ENCODE data around the gene UBE2J2. TPM values are rescaled to one million over a fixed set of nuclear protein-coding genes. Genes with fewer than 3 reads are reported as not detected.

UBE2J2 gene
- total RNA-seq, 1 experiment from 2014 or later = 83.4 TPM

- Histone ChIP-seq H3K27me3 (ENCODE audit: insufficient read depth, low read length) (no peaks in the 10 kb centered on the region; the same call in 1 of the 2 replicates), H2BK12ac (ENCODE audit: insufficient read length, low read depth, low read length) (no peak overlapping the region), H3T11ph (ENCODE audit: low read length) (no peak overlapping the region), H2AFZ (ENCODE audit: low read length) (no peak overlapping the region), H3K27ac (ENCODE audit: insufficient read length, low read depth, low read length) (no peak overlapping the region), H3K56ac (ENCODE audit: insufficient read length, low read depth, low read length) (no peak overlapping the region), H4K91ac (ENCODE audit: insufficient read length, low read depth, low read length) (no peak overlapping the region), H3K4me1 (ENCODE audit: insufficient read depth, low read length) (no peaks in the 10 kb centered on the region), H3K14ac (ENCODE audit: insufficient read depth, low read length) (no peak overlapping the region), H3K79me2 (ENCODE audit: insufficient read depth, low read length) (no peaks in the 10 kb centered on the region), H3K23me2 (ENCODE audit: insufficient read length, low read depth, low read length, poor library complexity, severe bottlenecking) (peaks cover 3% of the 10 kb centered on the region), H3K9ac (ENCODE audit: extremely low read depth, insufficient read length, low read length) (no peak overlapping the region), H2BK5ac (ENCODE audit: insufficient read length, low read length) (no peak overlapping the region), H2BK120ac (ENCODE audit: low read depth, low read length, poor library complexity, severe bottlenecking) (no peak overlapping the region), H3K18ac (ENCODE audit: insufficient read length, low read depth, low read length) (no peak overlapping the region), H3K9me3 (ENCODE audit: control insufficient read depth, low read depth, low read length) (no peaks in the 10 kb centered on the region), H3K23ac (ENCODE audit: insufficient read length, low read depth, low read length) (no peak overlapping the region), H4K8ac (replicated peaks; ENCODE audit: insufficient read length, low read depth, low read length) (no peak overlapping the region), H4K20me1 (ENCODE audit: control insufficient read depth, insufficient read depth, insufficient read length) (no peaks in the 10 kb centered on the region), H3K79me1 (ENCODE audit: insufficient read depth, low read depth, low read length, poor library complexity, severe bottlenecking) (no peaks in the 10 kb centered on the region), H2AK5ac (ENCODE audit: insufficient read length, low read length) (no peak overlapping the region), H3K4me2 (ENCODE audit: insufficient read depth, insufficient read length, low read length) (no peak overlapping the region), H2BK20ac (ENCODE audit: low read depth, low read length, poor library complexity, severe bottlenecking) (no peak overlapping the region), H4K5ac (ENCODE audit: insufficient read length, low read depth, low read length) (no peak overlapping the region), H2BK15ac (ENCODE audit: low read depth, low read length) (no peak overlapping the region), H3K4ac (ENCODE audit: low read depth, low read length) (no peak overlapping the region)
- Mint-ChIP-seq H3K4me1 (peaks cover 4 to 10% of the 10 kb centered on the region in 2 experiments), H3K27ac (no peak overlapping the region), H3K36me3 (ENCODE audit: insufficient read depth in 1 of 3, low read depth in 3 of 3) (no peaks in the 10 kb centered on the region), H3K4me3 (no peak overlapping the region), H3K9me3 (no peaks in the 10 kb centered on the region), H3K27me3 (ENCODE audit: low read depth) (peaks cover 25% of the 10 kb centered on the region)
- WGBS (ENCODE audit: extremely low coverage, insufficient read length, low lambda C conversion rate) = no CpG with 5 or more reads among the region's 8 CpGs
- no peak for DNase-seq
- TF ChIP-seq, protein P1, sequence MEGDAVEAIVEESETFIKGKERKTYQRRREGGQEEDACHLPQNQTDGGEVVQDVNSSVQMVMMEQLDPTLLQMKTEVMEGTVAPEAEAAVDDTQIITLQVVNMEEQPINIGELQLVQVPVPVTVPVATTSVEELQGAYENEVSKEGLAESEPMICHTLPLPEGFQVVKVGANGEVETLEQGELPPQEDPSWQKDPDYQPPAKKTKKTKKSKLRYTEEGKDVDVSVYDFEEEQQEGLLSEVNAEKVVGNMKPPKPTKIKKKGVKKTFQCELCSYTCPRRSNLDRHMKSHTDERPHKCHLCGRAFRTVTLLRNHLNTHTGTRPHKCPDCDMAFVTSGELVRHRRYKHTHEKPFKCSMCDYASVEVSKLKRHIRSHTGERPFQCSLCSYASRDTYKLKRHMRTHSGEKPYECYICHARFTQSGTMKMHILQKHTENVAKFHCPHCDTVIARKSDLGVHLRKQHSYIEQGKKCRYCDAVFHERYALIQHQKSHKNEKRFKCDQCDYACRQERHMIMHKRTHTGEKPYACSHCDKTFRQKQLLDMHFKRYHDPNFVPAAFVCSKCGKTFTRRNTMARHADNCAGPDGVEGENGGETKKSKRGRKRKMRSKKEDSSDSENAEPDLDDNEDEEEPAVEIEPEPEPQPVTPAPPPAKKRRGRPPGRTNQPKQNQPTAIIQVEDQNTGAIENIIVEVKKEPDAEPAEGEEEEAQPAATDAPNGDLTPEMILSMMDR (conservative IDR thresholded peaks at IDR 0.05) = no peak
Measured at GRCh38 chr1:1204425-1204920, 69.2 kb downstream of the UBE2J2 start.

Small RNAs within 50 kb of the gene (microRNA-seq; reads per million reads assigned to microRNA genes)
- gene MIR6726 (ENCODE audit: borderline microRNAs expressed) (not detected), gene MIR6727 (ENCODE audit: borderline microRNAs expressed) (not detected)

Other genes starting within 250 kb of the UBE2J2 start
- gene RNF223, start 199.5 kb downstream of the UBE2J2 start, total RNA-seq (2021) = not detected in 2 replicates
- 10.1 and 12.3 TPM in 2 replicates for gene C1orf159, start 157.8 kb downstream of the UBE2J2 start, total RNA-seq (2021)
- gene TTLL10, start 100.0 kb downstream of the UBE2J2 start, total RNA-seq (2021) = 0.68 and 0.79 TPM in 2 replicates
- gene TNFRSF18, start 67.3 kb downstream of the UBE2J2 start, total RNA-seq (2021) = 1.9 and 2.0 TPM in 2 replicates
- gene TNFRSF4, start 59.7 kb downstream of the UBE2J2 start, total RNA-seq (2021) = 0.24 and 0.33 TPM in 2 replicates
- 82.0 and 84.7 TPM in 2 replicates for gene SDF4, start 41.9 kb downstream of the UBE2J2 start, total RNA-seq (2021)
- 27.0 and 27.1 TPM in 2 replicates for gene B3GALT6, start 41.6 kb downstream of the UBE2J2 start, total RNA-seq (2021)
- gene C1QTNF12, start 27.1 kb downstream of the UBE2J2 start, total RNA-seq (2021) = 4.4 and 4.7 TPM in 2 replicates
- 4.0 and 5.8 TPM in 2 replicates for gene SCNN1D, start 6.6 kb upstream of the UBE2J2 start, total RNA-seq (2021)
- gene ACAP3, start 34.1 kb upstream of the UBE2J2 start, total RNA-seq (2021) = 39.5 and 41.4 TPM in 2 replicates
- gene PUSL1, start 34.7 kb upstream of the UBE2J2 start, total RNA-seq (2021) = 38.0 and 40.9 TPM in 2 replicates
- gene INTS11, start 50.8 kb upstream of the UBE2J2 start, total RNA-seq (2021) = 138 and 139 TPM in 2 replicates
- gene CPTP, start 50.9 kb upstream of the UBE2J2 start, total RNA-seq (2021) = 14.0 and 15.0 TPM in 2 replicates
- 0.28 and 0.35 TPM in 2 replicates for gene TAS1R3, start 57.4 kb upstream of the UBE2J2 start, total RNA-seq (2021)
- gene DVL1, start 75.6 kb upstream of the UBE2J2 start, total RNA-seq (2021) = 66.5 and 71.0 TPM in 2 replicates
- gene MXRA8, start 84.7 kb upstream of the UBE2J2 start, total RNA-seq (2021) = 8.1 and 9.6 TPM in 2 replicates
- 196 and 209 TPM in 2 replicates for gene AURKAIP1, start 101.4 kb upstream of the UBE2J2 start, total RNA-seq (2021)
- 160 and 173 TPM in 2 replicates for gene CCNL2, start 125.5 kb upstream of the UBE2J2 start, total RNA-seq (2021)
- gene MRPL20, start 133.4 kb upstream of the UBE2J2 start, total RNA-seq (2021) = 156 and 162 TPM in 2 replicates
- gene ANKRD65, start 147.4 kb upstream of the UBE2J2 start, total RNA-seq (2021) = 3.1 and 3.2 TPM in 2 replicates
- gene VWA1, start 161.8 kb upstream of the UBE2J2 start, total RNA-seq (2021) = 55.6 and 57.1 TPM in 2 replicates
- 7.5 and 7.7 TPM in 2 replicates for gene ATAD3C, start 175.8 kb upstream of the UBE2J2 start, total RNA-seq (2021)
- 76.8 and 78.6 TPM in 2 replicates for gene ATAD3B, start 197.9 kb upstream of the UBE2J2 start, total RNA-seq (2021)
- gene ATAD3A, start 238.3 kb upstream of the UBE2J2 start, total RNA-seq (2021) = 55.8 and 59.4 TPM in 2 replicates

All from H9 (cell line).